GM19099 (cell line): ENCODE measurements around the gene NKG7.

Source experiments
- POLR2A ChIP-seq: IDR thresholded peaks from 3 replicates; pipeline ENCODE4 v1.6.1; 2011; ENCODE audit warnings: low read depth; ENCODE audit not compliant: insufficient read length; ENCODE audit errors: extremely low read depth

NKG7 gene

DNA sequence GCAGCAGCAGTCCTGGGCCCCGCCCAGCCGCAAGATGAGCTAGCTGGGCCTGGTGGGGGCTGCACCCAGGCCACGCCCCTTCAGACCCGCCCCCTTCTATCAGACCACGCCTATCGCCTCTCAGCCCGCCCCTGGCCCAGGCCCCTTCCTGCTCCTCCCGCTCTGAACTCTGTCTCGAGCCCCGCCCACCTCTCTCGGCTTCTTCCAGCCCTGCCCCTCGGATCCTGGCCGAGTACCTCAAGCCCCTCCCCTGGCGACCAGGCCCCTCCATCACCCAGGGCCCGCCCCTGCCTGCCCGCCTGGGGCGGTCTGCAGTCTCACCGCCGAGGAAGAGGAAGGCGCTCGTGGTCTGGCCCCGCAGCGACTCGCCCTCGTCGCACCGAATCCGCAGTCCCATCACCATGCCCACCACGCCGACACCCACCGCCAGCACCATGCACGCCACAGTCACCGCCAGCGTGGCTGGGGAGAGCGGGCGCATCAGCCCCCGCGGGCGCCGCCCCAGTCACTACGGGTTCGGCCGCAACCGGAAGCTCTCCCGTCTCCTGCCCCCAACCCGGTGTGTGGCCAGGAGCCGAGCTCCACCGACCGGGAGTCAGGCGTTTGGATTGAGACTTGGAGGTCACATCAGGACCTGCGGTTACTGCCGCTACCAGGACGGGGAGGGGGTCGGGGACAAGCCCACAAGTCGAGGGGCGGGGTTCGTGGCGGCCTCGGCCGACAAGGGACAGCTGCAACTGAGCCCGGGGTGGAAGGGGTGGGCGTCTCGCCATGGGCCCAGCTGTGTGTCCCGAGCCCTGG, 4.7 kb downstream of the NKG7 start:
- peak; percentile 57 for TF ChIP-seq POLR2A

DNA sequence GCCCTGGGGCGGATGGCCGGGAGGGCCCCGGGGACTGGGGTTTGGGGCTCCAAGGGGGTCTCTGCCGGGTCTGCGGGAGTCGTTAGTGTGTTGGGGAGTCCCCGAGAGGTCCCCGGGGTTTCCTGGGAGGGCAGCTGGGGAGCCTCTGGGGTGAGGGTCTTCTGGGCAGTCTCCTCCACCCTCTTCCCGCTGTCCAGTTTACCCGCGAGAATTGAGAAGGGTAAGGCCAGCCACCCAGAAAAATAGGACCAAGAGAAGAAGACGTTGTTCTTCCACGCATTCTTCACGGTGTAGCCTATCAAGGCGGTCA, 5.2 kb downstream of the NKG7 start:
- no peak for TF ChIP-seq POLR2A

DNA sequence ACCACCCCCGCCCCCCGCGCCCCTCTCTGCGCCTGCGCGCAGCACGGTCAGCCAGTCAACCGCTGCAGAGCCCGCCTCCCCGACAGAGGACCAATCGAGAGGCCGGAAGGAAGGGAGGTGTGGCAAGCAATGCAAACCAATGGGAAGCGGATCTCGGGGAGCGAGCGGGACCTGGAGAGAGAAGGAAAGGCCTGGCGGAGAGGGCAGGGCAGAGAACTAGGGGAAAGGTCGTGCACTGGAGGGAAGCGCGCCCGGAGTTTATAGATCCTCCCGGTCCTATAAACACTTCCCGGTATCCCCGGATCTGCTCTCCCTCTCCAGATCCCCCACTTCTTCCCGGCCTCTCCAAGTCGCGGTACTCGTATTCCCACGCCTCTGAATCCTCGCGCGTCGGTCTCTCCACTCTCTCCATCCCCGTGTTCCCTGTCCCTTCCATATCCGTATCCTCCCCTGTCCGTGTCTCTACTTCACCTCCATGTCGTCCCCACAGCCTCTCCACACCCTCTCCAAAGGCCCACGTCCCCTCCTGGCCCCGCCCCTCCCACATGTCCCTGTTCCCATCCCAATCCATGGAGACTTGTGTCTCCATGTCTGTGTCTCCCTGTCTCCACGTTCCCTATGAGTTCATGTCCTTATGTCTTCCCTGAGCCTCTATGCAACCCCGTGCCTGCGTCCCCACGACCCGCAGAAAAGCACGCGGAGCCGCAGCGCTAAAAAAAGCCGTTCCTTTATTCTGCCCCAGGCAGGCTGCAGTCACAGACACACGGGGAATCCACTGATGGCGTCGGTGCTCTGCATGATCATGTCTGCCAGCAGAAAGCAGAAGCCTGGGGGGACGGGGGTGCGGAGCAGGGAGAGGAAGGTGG, 5.8 kb downstream of the NKG7 start:
- TF ChIP-seq POLR2A = peak; percentile 62

DNA sequence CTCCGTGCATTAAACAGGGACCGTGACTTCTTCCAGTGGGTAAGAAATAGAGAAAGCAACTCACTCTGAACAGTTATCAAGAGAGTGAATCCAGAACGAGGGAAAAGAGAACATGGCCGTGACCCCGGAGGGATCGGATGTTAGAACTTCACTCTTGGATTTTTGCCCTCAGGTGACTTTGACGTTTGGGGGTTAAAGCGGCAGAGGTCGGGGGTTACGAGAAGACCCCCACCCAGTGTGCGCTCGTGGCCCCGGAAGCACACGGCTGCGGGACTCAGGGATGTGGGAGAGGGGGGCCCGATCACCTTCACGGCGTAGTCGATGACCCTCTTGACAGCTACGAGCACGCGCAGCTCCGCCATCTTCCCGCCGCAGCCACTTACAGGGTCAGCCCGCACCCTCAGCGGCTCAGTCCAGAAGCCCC, 6.5 kb downstream of the NKG7 start, which contains the start of gene ETFB:
Gene ETFB (minus strand): TSS at position 424 of the 424 bp plus-strand sequence. CDS start 62 bp downstream, at position 362.
- TF ChIP-seq POLR2A = peak; percentile 72

DNA sequence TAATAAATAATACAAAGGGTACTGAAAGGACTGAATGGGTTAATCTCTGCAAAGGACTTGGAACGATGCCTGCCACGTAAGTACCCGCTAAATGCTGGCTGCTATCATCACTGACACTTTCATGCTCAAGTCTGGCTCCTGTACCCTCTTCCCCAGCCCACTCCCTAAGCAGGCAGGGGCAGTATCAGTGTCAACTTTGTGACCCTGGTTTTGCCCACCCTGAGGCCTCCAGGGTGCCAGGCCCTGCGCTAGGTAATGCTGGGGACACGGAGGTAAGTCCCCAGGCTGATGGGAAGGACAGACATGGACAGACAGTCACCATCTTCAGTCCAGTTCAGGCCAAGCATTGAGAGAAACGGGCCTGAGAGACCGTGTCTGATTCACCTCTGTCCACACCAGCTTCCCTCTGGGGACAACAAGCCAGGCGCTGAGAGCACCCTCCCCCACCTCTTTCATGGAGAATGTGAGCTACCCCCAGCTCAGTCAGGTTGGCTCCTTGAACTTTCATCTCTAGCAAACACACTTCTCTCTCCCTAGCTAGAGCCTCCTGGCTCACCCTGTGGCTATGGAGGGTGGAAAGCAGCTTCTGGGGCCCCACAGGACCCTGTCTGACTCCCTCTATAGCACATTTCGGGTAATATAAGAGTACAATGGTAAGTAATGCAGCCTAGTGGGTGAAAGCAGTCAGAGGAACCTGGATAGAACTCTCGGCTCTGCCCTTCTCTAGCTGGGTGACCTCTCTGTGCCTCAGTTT, 7.1 kb downstream of the NKG7 start:
- TF ChIP-seq POLR2A = no peak

DNA sequence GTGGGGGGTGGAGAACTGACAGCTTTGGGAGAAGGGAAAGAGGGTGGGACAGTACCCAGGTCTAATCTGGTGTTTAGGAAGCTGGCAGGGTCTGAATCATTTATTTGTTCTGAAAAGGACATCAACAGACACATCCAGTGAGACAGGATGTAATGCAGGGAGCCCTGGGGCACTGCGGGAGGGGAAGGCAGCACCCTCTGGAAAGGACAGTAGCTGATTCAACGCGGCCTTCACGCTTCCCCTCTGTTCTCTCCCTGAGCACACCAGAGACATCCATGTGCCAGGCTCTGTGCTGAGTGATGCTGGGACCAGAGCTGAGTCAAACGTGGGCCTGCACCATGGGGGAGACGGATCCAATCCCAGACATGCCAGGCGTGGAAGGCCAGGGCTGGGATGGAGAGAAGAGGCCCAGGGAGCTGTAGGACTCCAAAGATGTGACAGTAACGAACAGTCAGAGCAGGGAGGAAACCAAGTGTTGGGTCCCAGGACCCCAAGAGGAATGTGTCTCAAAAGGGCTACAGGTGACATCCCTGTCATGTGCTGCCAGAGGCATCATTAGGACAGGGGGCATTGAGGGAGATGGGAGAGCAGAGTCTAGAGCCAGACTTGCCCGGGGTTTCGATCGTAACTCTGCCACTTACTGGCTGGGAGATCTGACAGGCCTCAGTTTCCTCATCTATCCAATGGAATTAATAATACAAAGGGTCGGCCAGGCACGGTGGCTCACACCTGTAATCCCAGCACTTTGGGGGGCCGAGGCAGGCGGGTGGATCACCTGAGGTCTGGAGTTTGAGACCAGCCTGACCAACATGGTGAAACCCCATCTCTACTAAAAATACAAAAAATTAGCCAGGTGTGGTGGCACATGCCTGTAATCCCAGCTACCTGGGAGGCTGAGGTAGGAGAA, 8.0 kb downstream of the NKG7 start:
- no peak for TF ChIP-seq POLR2A

DNA sequence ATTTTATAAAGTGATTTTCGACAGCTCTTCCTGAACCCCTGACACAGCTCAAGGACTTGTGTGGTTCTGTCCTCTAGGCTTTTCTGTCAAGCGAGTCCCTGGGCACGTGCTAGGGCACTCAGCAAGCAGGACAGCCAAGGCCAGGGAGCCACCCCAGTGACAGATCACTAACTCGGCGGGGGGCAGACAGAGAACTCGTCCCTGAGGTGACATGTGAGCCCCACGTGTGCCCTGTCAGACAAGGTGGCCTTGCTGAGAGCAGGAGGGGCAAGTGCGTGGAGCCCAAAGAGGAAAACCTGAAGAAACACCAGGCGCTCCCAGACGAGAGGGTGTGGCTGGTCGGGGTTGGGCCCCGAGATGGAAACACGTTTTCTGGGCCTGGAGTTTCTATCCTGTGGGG, 11.2 kb downstream of the NKG7 start:
- no peak for TF ChIP-seq POLR2A

DNA sequence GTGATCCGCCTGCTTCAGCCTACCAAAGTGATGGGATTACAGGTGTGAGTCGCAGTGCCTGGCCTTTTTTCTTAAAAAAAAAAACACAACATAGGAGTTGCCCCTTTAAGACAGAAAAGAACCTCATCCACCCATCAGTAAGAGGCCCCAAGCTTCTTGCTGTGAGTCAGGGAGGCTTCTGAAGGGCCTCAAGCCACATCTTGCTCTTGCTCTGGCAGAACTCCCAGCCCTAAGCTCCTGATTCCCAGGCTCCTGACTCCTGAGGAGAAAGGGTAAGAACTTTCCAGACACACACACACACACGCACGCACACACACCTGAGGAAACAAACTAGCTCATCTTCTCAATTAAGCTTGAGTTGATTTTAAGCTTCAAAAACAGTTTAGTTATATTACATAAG, 13.2 kb downstream of the NKG7 start:
- TF ChIP-seq POLR2A = no peak

DNA sequence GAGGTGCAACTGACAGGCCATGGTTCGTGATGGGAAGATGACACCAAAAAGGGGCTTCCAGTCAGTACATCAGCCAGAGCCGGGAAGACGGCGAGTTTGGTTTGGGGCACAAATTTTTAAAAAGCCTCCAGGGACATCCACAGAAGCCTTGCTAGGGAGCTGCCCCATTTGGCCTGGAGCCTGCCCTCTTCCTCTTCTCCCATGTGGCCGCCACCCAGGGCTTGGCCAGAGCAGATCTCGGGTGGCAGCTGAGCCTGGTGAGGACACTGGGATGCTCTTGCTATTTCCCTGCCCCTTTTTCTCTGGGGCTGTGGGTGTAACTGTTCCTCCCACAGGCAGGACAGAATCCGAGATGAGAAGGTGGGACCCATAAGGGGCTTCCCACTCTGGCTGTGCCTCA, 14.5 kb downstream of the NKG7 start:
- no peak for TF ChIP-seq POLR2A

DNA sequence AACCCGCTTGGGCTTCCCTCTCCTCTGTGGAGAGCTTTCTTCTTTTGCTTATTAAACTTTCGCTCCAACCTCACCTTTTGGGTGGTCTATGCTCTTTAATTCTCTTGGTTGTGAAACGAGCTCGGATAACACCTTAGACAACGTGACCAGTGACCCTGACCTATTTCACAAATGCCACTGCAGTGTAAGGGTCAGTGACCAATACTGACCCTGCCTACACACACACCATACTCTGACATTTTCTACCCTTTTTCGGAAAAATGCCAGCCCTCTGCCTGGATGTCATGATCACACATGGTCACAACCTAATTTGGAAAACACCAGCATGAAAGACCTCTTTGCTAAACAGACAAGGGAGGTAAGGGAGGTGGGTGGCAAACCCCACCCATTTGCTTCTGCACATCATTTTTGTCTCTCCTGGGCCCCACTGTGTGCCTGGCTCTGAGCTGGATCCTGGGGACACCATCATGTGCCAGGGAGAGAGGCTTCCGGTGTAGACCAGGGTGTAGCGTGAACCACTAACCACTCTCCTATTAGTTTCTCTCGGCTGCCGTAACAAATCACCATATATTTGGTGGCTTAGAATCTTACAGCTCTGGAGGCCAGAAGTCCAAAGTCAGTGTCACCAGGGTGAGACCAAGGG, 16.2 kb downstream of the NKG7 start:
- no peak for TF ChIP-seq POLR2A

DNA sequence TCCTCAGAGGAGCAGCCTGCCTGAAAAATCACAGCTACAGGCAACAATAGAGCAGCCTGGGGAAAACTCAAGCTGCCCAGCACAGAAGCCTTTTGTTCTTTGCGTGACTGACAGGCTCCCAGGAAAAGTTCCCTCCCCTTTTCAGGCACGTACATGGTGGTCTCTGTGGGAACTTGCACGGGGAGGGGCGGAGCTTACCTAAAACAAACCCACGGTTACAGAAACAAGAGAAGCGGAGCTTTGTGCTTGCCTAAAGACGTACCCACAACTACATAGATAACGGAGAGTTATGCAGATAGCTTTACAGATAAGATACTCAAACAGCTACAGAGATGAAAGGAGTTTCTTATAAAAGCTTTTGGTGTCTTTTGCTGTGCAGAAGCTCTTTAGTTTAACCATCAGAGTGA, 17.7 kb downstream of the NKG7 start:
- TF ChIP-seq POLR2A = no peak

DNA sequence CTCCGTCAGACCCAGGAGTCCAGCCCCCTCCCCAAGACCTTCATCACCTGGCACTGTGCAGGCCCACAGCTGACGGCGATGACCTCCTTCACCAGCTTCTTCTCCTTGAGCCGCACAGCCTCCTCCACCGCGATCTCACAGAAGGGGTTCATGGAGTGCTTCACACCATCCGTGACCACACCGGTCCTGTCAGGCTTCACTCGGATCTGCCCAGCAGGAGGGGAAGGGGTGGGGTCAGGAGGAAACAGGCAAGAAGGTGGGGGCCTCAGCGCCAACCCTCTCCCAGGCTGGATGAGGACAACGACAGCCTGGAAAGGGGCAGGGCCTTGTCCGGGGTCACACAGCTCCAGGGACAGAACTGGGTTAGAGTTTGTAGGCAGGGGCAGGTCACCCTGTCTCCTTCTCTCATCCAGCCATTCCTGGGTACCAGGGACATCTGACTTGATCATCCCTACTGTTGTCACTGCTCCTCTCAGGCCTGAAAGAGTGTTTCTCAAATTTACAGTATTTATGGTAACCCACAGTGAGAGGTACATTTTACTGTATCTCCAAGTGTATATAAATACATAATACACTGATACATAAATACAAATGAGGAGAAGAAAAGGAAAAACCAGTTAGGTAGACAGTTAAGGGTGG, 18.2 kb downstream of the NKG7 start:
- no peak for TF ChIP-seq POLR2A

DNA sequence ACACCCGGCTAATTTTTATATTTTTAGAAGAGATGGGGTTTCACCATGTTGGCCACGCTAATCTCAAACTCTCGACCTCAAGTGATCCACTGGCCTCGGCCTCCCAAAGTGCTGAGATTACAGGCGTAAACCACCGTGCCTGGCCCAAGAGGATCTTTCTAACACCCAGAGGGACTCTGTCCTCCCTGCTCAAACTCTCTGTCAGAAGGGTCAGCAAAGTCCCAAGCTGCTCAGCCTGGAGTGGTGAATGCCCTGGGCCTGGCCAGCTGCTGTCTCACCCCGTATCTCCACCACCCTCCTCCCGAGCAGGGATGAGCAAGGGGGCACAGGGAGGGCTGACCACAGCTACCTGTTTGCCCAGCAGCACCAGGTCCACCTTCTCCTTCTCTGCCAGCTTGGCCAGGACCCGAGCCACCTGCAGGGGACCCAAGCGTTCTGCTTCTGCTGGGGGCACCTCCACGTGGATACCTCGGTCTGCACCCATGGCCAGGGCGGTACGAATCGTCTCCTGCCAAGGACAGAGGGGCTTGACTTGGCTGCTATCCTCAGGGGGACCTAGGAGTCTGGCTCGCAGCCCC, 19.6 kb downstream of the NKG7 start:
- no peak for TF ChIP-seq POLR2A
